ENCODE results near the gene RPA1.

The RPA1 gene

DNA sequence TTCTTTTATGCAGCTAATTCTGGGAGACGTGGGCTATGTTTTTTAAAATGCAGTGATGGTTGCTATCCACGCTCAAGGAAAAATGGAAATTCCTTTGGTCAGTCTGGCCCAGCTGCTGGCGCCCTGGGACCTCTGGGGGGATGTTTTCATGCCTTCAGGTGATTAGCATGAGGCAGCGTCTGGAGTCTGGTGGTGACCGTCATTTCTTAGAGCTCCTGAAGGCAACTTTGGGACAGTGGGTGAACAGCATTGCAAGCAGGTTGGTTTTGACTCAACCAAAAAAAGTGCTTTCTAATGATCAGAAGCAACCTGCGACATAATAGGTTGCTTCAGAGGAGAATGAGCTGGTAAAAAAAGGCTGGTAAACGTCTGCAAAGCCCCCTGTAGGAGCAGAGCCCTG, 82.3 kb downstream of the RPA1 start:
- DNase-seq = no peak

DNA sequence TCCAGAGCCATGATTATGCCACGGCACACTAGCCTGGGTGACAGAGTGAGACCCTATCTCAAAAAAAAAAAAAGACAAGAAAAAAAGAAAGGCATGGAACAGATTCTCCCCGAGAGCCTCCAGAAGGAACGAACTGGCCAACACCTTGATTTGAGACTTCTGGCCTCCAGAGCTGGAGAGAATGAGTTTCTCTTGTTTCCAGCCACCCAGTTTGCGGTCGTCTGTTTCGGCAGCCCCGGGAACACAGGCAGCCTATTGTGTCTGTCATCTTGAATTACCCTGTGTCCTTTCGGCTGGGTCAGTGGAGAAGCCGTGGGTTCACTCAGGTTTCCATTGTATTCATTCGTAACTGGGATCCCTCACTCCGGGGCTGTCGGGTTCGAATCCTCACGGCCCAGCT, 83.9 kb downstream of the RPA1 start:
- no peak for DNase-seq

DNA sequence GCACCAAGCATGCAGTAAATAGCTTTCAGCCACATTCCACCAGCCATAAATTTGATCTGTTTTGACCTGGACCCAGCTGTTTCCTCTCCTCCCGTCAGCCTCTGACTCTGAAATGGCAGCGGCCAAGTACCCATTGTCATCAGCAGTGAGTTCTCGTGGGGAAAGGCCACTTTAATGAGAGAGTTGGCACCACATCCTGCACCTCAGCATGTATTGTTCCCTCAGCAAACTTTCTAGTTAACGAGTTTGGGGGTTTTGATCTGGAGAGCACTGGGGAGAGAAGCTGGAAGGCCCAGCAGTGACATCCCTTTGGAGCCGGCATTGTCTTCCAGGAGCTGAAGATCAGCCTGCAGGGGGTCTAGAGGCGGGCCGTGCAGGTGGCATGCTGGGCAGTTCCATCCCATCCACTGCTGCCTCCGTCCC, 84.9 kb downstream of the RPA1 start:
- no peak for DNase-seq

DNA sequence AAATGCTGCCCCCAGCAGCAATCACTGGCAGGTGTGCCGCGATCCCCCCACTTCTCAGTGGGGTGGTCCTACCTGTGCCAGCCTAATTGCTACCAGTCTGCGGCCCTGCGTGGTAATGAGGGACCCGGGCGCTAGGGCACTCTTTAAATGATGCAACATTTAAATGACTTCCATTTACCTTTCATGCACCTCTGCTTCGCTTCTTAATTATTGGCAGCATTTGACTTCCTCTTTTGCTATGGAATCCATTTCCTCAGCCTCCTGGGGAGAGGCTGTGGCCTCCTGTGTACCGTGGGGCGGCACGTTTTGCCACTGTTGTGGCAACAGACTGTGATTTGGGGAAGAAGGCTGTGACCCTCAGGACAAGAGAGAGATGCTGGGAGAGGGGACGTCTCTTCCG, 86.1 kb downstream of the RPA1 start:
- no peak for DNase-seq

DNA sequence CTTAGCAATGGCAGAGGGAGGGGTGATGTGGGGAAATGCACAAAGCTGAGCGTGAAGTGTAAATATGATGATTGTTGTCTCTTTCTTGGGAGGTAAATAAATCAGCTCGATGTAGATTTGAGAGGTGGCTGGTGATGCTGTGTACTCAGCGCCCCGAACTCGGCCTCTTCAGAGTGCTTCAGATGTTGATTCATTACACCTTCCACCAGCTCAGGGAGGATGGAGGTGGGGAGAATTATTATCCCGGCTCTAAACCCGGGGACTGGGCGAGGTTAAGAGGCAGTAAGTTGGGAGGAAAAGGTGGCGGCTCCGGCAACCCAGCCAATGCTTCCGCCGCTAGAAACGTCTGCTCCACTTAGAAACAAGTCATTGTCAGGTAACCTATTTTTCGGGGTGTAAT, 86.5 kb downstream of the RPA1 start:
- no peak for DNase-seq

DNA sequence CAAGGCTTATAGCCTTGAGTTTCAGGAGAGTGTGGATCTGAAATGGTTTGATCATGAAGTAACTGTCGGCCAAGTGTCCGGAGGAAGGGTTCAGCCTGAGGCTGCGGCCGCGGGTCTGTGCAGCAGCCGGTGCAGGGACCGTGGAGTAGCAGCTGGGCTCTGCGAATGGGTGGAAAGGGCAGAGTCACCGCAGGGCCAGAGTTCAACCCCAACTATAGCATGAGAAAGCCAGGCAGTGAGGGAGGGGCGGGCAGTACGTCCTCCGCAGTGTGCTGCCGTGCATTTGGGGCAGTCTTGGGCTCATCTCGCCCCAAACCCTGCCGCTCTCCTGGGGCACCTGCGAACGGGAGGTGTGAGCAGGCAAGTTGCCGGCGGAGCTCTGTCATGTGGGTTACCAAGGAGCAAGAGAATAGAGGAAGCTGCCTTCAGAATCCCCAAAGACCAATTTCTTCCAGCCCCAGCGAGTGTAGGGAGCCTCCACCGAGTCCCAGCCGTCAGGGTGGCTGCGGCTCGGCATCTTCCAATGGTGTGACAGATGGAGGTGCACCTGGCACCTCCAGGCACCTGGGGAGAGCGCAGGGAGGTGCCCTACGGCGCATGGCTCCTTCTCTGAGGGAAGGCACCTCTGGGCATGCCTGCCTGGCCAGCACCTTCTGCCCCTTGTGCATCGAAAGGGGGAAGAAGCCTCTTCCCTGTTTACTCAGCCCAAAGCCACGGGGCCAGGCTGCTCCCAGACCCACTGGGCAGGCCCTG, 87.3 kb downstream of the RPA1 start:
- no peak for DNase-seq

DNA sequence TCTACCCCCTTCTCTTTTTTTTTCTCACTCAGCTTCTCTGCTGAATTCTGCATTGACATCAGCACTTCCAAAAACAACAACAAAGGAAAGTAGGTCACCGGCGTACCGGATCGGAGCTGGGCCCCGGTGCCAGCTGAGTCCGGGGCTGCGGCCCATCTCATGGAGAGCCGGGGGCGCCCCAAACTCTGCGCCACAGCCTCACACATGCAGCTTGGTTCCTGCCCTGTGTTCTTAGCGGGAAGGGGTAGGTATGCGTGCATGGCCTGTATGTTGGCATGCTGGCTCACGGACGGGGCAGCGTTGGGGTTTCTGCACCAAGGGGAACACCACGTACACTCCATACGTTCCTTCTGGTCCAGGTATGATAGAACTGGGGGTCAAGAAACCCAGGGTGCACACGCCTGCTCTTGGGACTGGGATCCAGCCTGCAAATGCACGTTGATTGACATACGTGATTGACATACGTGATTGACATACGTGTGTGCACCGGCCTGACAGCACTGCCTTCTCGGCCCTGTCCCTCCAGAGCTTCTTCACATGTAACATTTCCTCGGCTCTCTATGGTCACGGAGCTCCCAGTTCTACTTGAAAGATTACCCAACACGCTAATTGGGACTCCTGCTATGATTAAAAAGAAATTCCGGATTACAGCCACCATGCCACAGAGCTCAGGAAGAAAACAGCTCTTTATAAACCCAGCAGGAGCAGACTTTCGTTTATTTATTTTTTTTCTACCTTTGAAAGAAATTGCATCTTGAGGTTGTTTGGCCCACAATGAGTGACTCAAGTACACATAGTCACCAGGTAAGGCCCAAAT, 88.7 kb downstream of the RPA1 start:
- no peak for DNase-seq

DNA sequence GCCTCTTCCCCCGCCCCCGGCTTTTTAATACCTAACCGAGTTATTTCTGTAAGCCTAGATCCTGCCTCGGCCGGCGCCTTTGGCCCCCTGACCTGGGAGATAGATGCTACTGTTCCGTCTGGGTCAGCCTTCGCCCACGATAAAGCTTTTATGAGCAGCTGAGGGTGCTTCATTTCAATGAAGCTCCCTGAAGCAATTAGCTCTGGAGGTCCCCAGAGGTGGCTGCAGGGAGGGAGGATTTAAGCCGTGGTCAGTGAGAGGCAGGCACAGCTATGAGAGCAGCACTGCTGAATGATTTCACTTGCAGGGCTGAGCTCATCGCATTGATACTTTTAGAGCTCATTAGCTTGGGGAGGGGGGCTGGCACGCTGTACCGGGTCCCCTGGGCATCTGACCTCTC, 89.4 kb downstream of the RPA1 start:
- DNase-seq = no peak

DNA sequence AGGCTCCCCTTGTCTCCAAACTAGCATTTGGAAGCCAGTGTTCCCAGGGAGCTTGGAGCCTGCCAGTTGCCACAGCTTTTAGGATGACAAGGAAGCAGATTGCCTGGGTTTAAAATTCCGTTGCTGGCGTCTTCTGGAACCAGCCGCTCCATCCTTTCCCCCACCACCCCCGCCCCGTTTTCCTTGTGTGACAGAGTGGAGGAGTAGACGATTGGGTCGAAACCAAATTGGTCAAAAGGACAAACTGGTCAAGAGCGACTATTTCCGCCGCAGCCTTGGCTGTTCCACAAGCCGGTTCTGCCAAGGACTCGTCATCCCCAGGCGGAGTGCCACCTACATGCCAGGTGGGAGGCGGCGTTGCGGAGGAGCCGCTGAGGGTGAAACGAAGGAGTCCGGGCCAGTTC, 91.1 kb downstream of the RPA1 start:
- no peak for DNase-seq

DNA sequence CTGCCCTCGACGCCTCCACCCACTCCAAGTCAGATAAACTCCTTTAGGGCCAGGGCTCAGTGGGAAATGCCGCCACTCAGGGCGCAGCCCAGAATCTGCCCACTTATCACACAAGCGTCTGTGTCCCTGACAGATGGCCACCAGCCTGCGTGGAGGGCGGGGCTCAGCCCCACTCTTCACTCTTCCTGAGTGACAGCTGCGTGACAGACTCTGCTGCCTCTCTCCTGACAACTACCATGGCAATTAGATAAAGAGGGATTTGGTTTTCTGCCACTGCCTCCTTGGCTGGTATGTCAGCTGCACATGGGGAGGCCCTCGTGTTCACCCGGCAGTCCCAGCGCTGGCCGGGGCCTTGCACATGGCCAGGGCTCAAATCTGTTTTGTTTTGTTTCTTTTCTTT, 99.2 kb downstream of the RPA1 start:
- no peak for DNase-seq

DNA sequence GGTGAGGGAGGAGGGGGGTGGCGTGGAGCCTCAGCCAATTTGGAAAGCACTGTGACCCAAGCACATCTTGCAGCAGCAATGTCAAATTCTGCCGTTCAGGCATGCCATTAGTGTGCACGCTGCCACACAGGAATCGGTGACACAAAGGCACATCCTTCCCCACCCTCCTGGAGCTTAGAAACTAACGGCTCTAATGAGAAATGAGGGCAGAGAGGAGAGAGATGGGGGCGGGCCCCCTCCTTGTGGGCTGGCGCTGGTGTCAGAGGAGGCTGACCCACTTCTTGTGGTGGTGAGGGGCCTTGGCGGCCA, 100.5 kb downstream of the RPA1 start:
- no peak for DNase-seq

DNA sequence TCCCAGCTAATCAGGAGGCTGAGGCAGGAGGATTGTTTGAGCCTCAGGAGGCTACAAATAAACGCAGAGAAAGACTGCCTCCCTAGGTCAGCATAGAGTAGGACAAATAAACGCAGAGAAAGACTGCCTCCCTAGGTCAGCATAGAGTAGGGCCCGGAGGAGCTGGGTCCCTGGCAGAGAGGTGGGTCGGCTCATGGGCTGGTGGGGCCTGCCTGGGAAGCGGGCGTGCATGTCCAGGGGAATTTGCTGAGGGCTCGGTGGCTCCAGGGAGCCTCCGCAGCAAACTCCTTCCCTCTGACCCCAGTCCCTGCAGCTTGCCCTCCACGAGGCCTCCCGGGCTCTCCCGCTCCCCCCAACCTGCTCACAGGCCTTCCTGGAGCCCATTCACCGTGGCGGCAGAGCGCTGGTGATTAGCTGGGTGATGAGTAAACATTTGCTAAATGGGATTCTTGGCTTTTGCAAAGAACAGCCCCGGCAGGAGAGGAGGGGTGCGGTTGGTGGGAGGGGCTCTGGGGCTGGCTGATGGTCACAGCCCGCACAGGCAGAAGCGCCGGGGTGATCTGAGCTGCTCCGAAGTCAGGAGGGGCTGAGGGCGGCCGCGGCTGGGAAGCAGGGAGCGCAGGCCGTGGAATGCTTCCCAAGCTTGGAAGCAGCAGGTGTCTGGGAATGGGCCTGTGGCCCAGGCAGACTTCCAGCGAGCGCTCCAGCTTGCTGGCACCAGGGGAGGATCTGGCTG, 102.2 kb downstream of the RPA1 start:
- DNase-seq = no peak

DNA sequence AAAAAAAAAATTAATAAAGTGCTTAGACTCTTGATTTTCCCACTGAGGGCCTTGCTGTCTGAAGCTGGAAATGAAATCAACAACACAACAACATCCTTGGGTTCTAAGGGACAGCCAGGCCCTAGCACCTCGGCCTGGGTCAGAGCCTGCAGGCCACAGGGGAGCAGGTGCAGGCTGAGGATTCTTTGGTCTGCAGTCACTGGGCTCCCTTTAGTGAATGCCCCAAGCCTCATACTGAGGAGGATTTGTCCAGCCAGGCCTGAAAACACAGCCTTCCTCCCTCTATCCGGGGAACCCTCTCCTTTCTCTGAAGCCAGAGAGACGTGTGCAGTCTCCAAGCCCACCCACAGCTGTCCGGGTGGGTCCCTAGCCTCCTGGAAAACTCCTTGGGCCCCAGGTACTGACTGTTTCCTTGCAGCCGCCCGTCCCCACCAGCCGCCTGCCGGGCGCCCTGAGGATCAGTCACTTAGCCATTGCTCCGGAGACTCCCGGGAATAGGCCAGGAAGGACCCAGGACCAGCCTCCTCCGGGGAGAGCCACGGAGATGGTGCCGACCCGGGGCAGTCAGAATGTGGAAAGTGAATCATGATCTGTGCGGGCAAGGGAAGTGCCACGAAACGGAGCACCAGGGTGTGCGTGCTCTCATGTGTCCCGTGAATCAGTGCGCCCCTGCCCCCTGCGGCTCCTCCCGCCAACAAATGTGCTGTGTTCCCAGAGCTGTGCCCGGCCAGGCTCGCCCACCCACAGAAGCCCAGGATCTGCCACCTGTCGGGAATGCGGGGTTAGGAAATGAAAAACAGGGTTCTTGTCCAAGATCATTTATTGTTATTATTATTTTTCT, 104.3 kb downstream of the RPA1 start:
- DNase-seq = no peak

DNA sequence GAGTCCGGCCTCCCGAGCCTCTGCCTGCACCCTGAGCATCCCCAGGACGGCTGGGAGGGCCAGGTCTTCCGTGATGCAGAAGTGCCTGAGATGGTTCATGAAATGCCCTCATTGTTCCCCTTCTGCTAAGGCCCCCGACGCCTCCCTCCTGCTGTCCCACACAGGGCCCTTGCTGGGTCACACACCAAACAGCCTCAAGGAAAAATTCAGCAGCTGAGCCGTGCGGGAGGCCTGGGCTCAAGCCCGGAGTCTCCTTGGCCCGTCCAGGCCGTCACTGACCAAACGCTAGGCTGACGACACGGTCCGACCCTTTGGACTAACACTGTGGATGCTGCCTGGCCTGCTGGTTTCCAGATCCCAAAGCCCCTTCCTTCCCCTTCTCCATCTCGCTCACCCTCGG, 105.1 kb downstream of the RPA1 start:
- DNase-seq = no peak

DNA sequence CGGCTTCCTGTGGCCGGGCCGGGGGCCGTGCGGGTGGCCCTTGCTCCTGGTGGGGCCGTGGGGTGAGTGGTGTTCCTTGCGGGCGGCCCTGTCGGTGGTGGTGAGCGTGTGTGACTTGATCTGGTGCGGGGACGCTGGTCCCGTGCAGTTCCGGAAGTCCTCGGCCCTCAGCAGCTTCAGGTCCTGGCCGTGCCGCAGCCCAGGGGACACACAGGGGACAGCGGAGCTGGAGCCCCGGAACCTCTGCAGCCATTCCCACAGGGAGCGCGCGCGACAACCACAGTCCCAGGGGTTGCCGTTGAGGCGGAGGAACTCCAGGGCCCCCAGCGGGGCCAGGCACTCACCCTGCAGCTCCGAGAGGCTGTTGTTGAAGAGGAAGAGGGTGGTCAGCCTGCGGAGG, 107.0 kb downstream of the RPA1 start:
- no peak for DNase-seq

DNA sequence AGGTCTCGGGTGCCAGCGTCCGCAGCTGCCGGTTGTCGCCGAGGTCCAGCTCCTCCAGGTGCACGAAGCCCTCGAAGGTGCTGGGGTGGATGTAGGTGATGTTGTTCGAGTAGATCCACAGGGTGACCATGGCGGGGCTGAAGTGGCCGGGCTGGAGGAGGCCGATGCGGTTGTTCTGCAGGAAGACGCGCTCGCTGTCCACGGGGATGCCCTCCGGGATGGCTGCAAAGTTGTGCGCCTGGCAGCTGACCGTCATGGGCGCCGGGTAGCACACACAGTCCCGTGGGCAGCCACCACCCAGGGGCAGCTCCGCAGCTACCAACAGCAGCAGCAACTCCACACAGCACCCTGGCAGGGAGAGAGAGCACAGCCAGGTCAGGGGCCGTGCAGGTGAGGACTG, 107.7 kb downstream of the RPA1 start:
- DNase-seq = no peak

DNA sequence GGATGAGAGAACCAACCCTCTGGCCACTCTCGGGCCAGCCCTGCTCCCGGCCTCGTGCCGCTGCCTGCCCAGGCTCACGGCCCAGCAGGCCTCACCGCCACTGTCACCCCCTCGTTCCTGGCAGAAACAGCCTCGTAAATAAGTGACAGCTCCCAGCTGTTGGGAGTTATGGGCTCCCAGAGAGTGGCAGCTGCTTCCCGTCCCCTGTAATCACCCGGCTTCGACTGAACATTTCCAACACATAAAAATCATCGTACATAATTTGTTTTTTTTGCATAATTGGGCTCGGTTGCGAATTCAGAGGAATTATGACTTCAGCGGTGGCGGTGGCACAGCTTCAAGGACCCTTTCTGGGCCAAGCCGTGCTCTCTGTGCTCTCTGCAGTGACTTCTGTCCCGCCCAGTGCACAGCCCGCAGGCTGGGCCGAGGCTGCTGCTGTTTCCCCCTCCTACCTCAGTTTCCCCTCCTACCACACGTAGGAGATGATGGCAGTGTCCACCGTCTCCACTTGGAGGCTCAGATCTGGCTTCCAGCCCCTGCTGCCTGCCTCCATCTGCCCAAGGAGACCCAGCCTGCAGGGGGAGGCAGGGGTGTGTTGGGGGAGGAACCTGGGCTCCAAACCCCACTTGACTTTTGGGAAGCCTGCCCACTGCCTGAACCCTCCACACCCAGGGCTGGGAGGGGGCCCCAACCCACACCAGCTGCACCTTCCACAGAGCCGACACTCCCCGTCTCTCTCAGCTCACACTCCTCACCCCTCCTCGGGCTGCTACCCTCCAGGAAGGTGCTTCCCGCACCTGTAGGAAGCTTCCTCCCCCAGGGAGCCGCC, 110.4 kb downstream of the RPA1 start:
- no peak for DNase-seq

DNA sequence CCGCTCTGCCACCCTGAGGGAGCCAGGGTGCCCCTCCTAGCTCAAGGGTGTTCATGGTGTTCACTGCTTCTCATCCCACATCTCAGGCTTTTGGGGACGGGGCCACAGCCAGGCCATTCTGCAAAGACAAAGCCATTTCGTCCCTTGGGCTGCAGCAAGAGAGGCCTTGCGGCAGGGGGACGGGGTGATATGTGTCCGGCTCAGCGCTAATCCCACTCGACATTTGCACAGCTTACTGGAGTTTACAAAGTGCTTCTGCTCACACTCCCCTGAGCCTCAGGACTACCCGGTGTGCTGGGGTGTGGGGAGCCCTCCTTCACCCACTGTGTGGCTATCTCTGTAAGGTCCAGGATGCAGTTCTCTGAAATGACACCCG, 111.0 kb downstream of the RPA1 start:
- DNase-seq = no peak

DNA sequence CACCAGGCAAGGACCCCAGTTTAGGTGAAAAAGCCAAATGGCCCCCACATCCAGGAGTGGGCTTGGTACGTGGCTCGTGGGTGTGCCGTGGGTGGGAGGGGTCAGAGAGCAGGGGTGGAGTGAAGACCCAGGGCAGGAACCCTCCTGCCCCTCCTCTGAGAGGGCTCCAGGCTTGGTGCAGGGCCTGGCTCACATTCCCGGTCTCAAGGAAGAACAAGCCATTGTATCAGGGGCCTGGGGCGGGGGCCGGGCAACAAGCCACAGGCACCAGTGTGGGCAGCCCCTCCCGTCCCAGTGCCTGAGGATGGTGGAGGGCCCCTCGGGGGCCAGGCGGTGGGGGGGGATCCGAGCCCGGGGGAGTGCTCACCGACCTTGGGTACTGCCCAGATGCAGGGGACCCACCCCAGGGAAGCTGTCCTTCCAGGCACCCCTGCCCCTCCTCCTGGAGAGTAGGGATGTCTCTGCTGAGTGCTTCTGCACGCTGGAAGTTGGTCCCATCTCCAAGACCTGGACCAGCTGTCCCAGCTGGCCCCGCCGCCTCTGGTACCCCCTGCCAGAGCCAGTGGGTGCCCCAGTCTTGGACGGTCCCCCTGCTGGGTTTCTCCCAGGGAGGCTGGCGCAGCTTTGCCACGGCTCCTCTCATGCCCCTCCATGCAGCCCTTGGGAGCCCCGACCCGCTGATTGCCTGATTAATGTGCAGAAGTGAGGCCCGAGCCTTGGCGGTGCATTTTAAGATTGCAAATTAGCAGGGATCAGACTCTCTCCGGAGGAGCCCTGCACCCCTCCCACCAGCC, 111.7 kb downstream of the RPA1 start:
- DNase-seq = no peak

DNA sequence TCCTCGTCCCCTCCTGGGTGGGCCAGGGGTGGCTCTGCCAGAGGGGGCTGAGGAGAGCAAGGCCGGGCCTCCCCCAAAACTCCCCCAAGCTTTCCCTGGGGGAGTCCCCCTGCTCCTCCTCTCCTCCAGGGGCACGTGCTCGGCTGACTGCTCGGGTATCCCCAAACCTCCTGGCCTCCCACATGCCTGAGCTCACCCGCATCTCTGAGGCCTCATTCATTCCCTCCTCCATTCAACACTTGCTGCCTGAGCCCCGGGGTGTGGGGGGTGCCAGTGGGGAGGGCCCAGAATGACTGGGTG, 112.2 kb downstream of the RPA1 start:
- DNase-seq = no peak

DNA sequence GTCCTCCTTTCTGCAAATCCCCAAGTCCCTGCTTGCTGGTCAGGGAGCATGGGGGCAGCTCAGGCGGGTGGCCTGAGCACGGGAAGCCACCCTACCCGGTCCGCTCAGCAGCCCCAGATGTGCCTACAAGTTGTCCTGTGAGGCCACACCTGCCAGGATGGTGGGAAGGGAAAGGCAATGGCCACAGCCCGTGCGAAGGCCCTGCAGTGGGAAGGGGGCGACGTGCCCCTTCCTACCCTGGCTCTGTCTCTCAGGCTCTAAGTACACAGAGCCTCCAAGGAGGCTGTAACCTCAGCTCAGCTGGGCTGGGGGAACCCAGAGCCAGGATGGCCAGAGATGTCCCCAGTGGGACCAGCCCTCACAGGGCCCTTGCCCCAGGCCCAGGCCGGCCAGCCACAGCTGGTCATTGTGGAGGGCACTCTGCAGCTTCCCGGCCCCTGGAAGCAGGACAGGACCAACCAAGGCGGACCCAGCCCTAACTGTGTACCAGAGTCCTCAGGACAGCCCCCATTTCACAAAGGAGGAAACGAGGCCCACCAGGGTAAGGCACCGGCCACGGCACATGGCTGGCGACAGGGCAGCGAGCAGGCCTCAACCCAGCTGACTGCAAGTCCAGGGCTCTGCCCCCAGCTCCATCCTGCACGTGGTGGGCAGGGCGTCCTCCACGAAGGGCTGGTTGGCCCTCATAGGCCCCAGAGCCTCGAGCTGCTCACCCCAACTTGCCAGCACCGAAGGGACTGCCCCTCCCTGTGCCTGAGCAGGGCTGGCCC, 113.0 kb downstream of the RPA1 start:
- DNase-seq = no peak

Measured in GF-D8 (cell line).